Activated B cell treated with CpG ODN at 0.5 μM for 24 hours (primary cell): Measurements from ENCODE around the gene TIMM29. TPM values are rescaled to one million over a fixed set of nuclear protein-coding genes. Genes with fewer than 3 reads are reported as not detected.

ENCODE experiments used
- ATAC-seq: fragments of 200-7000 bp; cut with Tn5 transposase; one replicate; pipeline ENCODE4 v1.10.0; 2021; ENCODE audit warnings: low read depth, mild to moderate bottlenecking, moderate library complexity
- CTCF ChIA-PET: fragments of 350-600 bp; sonication (Branson Sonifier 250); formaldehyde crosslinking; loops from one replicate; lab custom pipeline; 2021; ENCODE audit warnings: antibody characterized with exemption; lab: Charles Lee
- POLR2A ChIA-PET: fragments of 350-600 bp; sonication (Branson Sonifier 250); formaldehyde crosslinking; loops from one replicate; lab custom pipeline; 2021; ENCODE audit warnings: antibody characterized with exemption; lab: Charles Lee
- DNase-seq: peaks from one replicate; pipeline ENCODE4 v3.0.0; 2022
- H3K27ac Mint-ChIP-seq: one replicate; pipeline ENCODE4 v1.8.0; 2020; ENCODE audit warnings: mixed read lengths
- H3K27me3 Mint-ChIP-seq: one replicate; pipeline ENCODE4 v1.8.0; 2021; ENCODE audit warnings: mixed read lengths
- H3K36me3 Mint-ChIP-seq: one replicate; pipeline ENCODE4 v1.8.0; 2021; ENCODE audit warnings: low read depth, mixed read lengths
- H3K4me1 Mint-ChIP-seq: one replicate; pipeline ENCODE4 v1.8.0; 2021; ENCODE audit warnings: mixed read lengths
- H3K4me3 Mint-ChIP-seq: one replicate; pipeline ENCODE4 v1.8.0; 2020; ENCODE audit warnings: mild to moderate bottlenecking, mixed read lengths
- H3K9me3 Mint-ChIP-seq: one replicate; pipeline ENCODE4 v1.8.0; 2020; ENCODE audit warnings: mixed read lengths
- intact Hi-C: fragments of 100-400 bp; cut with micrococcal nuclease; formaldehyde crosslinking; loops from one replicate; pipeline ENCODE4 v1.15.1; 2024
- total RNA-seq: library from RNA; stranded (reverse); gene quantifications from 2 replicates; pipeline ENCODE4 v1.2.3, GENCODE V29; 2022
- TF ChIP-seq, protein P1 (sequence below): fragments of 200-600 bp; IDR thresholded peaks from one replicate; pipeline ENCODE4 v1.8.0; 2022; ENCODE audit warnings: antibody characterized with exemption, mild to moderate bottlenecking

The TIMM29 gene
- total RNA-seq, 1 donor from 2014 or later = 19.5 TPM

DNA sequence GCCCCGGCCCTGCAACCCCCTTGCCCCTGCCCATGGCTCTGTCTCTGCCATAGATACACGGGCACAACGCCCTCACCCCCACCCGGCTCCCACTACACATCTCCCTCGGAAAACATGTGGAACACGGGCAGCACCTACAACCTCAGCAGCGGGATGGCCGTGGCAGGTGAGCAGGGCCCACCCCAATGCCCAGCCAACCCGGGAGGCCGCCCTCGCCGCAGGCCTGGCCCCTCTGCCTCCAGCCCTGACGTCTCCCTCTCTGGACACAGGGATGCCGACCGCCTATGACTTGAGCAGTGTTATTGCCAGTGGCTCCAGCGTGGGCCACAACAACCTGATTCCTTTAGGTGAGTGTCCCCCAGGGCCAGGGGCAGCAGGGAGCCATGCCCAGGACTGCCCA, 7.8 kb upstream of the TIMM29 start:
- Mint-ChIP-seq H3K36me3 (peaks cover 52% of the 10 kb centered on the region), H3K9me3 (no peaks in the 10 kb centered on the region), H3K27me3 (no peaks in the 10 kb centered on the region), H3K27ac (no peak overlapping the region), H3K4me1 (no peaks in the 10 kb centered on the region), H3K4me3 (no peak overlapping the region)
- TF ChIP-seq, protein P1, sequence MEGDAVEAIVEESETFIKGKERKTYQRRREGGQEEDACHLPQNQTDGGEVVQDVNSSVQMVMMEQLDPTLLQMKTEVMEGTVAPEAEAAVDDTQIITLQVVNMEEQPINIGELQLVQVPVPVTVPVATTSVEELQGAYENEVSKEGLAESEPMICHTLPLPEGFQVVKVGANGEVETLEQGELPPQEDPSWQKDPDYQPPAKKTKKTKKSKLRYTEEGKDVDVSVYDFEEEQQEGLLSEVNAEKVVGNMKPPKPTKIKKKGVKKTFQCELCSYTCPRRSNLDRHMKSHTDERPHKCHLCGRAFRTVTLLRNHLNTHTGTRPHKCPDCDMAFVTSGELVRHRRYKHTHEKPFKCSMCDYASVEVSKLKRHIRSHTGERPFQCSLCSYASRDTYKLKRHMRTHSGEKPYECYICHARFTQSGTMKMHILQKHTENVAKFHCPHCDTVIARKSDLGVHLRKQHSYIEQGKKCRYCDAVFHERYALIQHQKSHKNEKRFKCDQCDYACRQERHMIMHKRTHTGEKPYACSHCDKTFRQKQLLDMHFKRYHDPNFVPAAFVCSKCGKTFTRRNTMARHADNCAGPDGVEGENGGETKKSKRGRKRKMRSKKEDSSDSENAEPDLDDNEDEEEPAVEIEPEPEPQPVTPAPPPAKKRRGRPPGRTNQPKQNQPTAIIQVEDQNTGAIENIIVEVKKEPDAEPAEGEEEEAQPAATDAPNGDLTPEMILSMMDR = no peak
- ChIA-PET CTCF (no interaction called here), POLR2A (no interaction called here)
- no peak for DNase-seq
- no peak for ATAC-seq
- intact Hi-C loops = no loop called here

DNA sequence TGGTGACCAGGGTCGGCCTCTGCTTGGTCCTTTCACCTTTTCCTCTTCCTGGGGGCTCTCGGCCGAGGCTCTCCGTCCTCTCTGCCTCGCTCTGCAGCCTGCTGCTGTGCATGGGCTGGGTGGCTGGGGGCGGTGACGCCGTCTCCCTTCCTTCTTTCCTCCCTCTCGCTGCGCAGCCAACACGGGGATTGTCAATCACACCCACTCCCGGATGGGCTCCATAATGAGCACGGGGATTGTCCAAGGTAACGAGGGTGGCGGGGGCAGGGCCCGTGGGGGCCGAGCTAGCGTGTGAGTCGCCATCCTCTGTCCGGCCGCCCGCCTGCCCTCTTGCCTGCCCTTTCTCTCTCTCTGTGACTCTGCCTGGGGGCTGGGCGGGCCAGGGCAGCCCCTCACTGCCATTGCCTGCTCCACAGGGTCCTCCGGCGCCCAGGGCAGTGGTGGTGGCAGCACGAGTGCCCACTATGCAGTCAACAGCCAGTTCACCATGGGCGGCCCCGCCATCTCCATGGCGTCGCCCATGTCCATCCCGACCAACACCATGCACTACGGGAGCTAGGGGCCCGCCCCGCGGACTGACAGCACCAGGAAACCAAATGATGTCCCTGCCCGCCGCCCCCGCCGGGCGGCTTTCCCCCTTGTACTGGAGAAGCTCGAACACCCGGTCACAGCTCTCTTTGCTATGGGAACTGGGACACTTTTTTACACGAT, 7.3 kb upstream of the TIMM29 start:
- no peak overlapping the region for H3K4me3 Mint-ChIP-seq
- H3K4me1 Mint-ChIP-seq = no peaks in the 10 kb centered on the region
- no peaks in the 10 kb centered on the region for H3K27me3 Mint-ChIP-seq
- DNase-seq = no peak
- H3K9me3 Mint-ChIP-seq = no peaks in the 10 kb centered on the region
- H3K36me3 Mint-ChIP-seq = peaks cover 49% of the 10 kb centered on the region
- CTCF ChIA-PET = no interaction called here
- TF ChIP-seq, protein P1 = no peak
- intact Hi-C loops = no loop called here
- H3K27ac Mint-ChIP-seq = no peak overlapping the region
- POLR2A ChIA-PET = no interaction called here
- ATAC-seq = no peak

GRCh38 chr19:10921910-10922637, 6.5 kb upstream of the TIMM29 start:
- intact Hi-C loops = no loop called here
- no peak overlapping the region for H3K27ac Mint-ChIP-seq
- H3K36me3 Mint-ChIP-seq = peaks cover 49% of the 10 kb centered on the region
- no peaks in the 10 kb centered on the region for H3K9me3 Mint-ChIP-seq
- H3K4me3 Mint-ChIP-seq = no peak overlapping the region
- TF ChIP-seq, protein P1 = no peak
- ATAC-seq = no peak
- H3K27me3 Mint-ChIP-seq = no peaks in the 10 kb centered on the region
- POLR2A ChIA-PET = no interaction called here
- H3K4me1 Mint-ChIP-seq = peaks cover under 1% of the 10 kb centered on the region
- DNase-seq = no peak
- CTCF ChIA-PET = interaction anchor here (0.9 kb wide), 1 partner anchor 15 kb away, joined by 4 read pairs; no protein-coding TSS in a partner anchor

GRCh38 chr19:10922638-10923014, 6.0 kb upstream of the TIMM29 start:
- Mint-ChIP-seq H3K27me3 (no peaks in the 10 kb centered on the region), H3K4me1 (peaks cover 6% of the 10 kb centered on the region), H3K4me3 (no peak overlapping the region), H3K27ac (no peak overlapping the region), H3K36me3 (peaks cover 49% of the 10 kb centered on the region), H3K9me3 (no peaks in the 10 kb centered on the region)
- ATAC-seq (no peak), DNase-seq (no peak)
- TF ChIP-seq, protein P1 = no peak
- intact Hi-C loops = no loop called here
- CTCF ChIA-PET = interaction anchor here (0.9 kb wide), 1 partner anchor 14 kb away, joined by 4 read pairs; no protein-coding TSS in a partner anchor
- POLR2A ChIA-PET = no interaction called here

DNA sequence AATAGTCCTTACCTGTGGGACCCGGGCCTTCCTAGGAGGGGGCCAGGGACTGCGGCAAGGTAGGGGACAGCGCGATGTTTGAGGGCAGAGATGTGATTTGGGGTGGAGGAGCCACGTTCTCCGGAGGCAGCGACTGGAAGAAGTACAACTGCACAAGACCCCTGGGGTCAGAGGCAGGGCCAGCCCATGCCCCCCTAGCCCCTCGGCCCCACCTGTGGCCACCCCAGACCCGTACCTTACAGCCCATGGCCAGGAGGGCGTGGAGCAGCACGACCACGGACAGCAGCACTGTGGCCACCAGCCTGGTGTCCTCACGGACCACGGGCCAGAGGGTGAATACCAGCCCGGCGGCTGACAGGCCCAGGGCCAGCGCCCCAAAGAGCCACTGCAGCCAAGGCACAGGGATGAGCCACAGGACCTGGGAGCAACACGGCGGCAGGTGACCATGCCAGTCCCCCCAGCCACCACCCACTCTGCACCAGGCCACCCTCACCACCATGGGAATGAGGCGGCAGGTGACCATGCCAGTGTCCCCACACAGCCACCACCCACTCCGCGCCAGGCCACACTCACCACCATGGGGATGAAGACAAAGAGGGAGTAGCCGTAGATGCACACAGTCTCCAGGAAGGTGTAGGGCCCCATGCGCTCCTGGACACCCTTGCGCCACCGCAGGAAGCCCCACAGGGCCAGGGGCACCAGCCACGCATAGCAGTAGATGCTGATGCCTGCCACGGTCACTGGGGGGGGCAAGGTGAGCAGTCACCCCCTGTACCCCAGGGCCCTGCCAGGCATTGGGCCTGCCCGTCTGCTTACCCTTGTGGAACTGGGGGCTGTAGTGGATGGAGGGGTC, 5.1 kb upstream of the TIMM29 start:
- intact Hi-C loops = no loop called here

More for the DNA sequence above, 5.1 kb upstream of the TIMM29 start:
- TF ChIP-seq, protein P1 = no peak
- H3K27me3 Mint-ChIP-seq = no peaks in the 10 kb centered on the region
- no peak overlapping the region for H3K4me3 Mint-ChIP-seq
- DNase-seq (no peak), ATAC-seq (no peak)
- POLR2A ChIA-PET = no interaction called here
- H3K36me3 Mint-ChIP-seq = peaks cover 47% of the 10 kb centered on the region
- peaks cover 11% of the 10 kb centered on the region for H3K4me1 Mint-ChIP-seq
- no peaks in the 10 kb centered on the region for H3K9me3 Mint-ChIP-seq
- CTCF ChIA-PET = no interaction called here
- no peak overlapping the region for H3K27ac Mint-ChIP-seq
